CD4-positive, alpha-beta T cell treated with Interleukin-15 for 1 hour (primary cell): Measurements from ENCODE around the gene GALNT18.

Source experiments
- DNase-seq: peaks from one replicate; pipeline ENCODE4 v3.0.0-alpha.2; 2020

Gene GALNT18

DNA sequence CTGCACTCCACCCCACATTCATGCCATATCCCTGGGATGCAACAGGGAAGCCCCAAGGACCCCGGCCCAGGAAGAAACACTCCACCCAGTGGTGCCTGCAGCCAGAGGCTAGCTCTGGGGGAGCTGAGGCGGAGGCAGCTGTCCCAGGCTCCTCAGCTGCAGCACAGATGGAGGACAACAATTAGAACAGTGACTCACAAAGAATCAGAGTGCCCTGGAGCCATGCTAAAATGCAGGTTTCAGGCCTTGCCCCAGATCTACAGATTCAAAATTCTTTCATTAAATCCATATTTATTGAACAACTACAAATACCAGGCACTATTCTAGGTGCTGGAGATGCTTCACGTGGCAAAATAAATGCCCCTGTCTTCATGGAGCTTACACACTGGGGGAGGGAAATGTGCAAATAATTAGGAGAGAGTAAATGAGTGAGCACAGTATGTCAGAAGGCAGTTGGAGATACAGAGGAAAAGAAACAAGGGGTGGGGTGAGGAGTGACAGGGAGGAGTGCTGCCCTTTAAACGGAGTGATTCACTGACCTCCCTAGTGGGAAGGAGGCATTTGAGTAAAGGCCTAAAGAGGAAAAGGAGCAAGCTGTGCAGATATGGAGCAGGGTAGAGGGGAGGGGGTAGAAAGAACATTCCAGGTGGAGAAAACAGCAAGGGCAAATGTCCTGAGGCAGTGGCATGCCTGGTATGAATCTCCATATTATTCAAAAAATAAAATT is 195.4 kb downstream of the GALNT18 start:
- DNase-seq, result no peak

DNA sequence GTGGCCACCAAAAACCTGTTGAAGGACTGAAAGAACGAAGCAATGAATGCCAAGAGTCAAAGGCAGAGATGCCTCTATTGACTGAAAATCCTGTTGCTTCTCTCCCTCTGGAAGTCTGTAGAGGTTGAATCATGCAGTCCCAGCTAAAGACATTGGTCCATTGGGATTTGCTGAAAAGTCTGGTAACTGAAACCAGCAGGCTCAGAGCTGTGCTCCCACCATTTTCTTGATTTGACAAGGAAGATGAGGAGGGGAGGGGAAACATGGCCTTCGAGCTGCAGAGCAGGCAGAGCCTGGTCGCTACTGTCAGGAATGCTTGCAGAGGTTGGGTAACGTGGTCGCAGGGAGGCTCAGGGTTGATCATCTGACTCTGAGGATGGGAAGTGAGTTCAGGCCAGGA is 196.0 kb downstream of the GALNT18 start:
- no peak for DNase-seq

DNA sequence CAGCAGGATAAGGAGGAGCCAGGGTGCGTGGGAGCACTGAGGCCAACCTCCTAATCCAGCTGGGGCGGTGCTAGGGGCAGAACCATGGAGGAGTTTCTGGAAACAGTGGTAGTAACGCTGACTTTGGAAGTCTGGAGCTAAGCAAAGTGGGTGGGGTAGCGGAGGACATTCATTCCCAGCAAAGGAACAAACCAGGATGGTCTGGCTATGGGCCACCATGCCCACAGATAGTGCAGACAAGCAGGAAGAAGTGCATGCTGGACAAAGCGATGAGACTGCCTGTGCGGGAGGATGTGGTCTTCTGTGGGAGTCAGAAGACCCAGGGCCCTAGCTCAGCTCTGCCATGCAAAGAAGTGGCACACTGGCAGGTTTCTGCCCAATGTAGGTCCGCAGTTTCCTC is 197.1 kb downstream of the GALNT18 start:
- DNase-seq, result no peak

DNA sequence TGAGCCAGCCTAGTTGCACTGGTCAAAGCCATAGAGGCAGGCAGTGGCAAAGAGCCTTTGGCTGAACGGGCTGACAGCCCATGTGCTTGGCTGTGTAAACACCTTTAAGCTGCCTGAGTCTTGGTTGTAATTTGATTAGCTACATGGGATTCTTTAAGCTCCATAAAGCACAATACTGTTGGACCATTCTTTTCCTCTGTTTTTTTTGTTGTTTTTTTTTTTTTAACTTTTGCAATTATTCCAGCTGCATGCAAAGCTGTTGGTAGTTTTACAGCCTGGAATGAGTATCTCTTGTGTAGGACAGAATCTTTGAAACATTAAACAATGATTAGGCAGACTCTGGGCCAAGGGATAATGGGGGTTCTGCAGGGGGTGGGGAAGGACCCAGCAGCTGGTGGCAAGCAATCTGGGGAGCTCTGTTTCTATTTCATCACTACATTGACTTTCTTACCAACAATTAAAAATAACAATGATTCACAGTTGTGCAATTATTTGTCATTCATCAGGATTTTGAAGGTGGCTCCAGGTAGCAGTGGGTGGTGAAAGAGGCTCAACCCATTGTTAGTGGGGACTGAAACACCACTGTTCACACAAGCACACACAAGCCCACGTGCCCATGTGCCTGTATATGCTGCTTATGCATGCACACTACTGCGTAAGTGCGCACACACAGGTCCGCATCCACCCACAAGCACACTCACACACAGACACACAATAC is 199.2 kb downstream of the GALNT18 start:
- no peak for DNase-seq

DNA sequence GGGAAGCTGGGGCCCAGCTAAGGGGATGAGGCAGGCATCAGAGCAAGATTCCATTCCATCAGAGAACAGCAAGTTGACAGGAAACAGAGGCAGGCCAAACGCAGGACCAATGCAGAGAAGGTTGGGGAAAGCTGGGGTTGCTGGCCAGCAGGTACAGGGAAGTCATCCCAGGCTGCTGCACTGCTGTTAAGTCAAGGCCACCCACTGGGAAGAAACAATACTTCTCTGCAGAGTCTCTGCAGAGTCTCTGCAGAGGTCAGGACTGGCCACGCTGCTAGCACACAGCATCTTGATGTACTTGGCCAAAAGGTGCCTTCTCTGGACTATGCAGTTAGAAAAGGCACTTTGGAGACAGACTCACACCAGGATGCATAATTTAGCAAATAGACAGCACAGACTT is 200.3 kb downstream of the GALNT18 start:
- DNase-seq, result no peak

DNA sequence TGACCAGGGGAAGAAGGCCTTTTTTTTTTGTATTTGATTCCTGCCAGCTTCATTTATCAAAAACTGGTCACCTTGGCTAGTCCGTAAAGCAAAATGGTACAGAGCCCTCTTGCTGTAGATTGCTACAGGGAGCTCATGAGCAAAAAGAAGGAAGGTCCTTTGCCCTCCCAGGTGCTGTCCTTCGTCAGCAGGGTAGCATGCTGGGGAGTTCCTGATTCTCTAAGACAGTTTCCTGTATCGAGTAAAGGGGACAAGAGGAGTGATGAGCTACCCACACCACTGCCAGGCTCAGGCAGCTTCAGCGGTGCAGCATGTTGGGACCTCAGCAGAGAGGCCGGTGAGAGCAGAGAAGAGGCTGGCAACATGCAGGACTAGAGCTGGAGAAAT is 200.9 kb downstream of the GALNT18 start:
- DNase-seq, result no peak

DNA sequence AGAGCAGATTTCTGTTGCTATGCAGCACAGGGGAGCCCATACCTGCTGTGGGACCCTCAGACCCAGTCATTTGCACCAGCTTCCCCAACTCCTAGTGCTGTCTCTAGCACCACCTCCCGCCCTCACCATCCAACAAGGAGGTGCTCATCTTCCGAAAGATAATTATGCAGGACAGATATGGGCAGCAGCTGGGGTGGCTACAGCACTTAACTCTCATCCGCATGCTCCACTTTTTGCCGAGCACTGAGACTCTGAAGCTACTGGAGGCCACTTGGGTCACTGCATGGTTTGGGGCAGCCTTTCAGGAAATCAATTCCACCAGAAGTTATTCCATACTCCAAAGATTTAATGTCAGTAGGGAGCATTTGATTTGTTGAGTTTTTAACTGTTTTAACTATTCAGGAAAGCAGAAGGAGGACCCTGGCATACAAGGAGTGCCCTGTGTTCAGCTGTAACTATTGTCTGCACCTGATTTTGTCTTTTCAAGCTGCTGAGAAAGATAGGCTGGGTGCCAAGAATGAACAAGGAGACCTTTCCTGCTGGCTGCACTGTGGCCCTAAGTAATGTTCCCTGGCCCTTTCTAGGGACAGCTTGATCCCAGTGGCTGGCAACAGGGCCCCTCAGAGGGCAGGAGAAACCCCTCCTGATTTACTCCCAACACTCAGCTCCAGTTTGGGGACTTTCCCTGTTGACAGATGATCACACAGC is 201.5 kb downstream of the GALNT18 start:
- DNase-seq, result no peak

DNA sequence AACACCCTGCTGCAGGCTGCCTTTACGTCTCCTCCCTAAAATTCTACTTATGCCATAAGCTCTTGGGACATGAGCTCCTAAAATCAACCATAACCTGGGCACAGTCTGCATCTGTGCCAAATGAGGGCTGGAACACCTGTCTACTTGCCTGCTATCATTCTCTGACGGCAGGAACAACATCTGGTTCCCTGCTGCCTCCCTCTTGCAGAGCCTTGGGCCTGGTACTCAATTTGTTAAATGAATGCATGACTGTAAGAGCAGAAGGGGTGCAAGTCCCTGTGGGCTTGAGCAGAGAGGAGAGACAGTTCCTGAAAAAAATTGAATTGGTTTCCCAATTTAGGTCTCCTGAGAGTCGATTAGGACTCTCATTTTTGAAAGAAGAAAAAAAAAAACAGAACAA is 202.1 kb downstream of the GALNT18 start:
- DNase-seq, result no peak

DNA sequence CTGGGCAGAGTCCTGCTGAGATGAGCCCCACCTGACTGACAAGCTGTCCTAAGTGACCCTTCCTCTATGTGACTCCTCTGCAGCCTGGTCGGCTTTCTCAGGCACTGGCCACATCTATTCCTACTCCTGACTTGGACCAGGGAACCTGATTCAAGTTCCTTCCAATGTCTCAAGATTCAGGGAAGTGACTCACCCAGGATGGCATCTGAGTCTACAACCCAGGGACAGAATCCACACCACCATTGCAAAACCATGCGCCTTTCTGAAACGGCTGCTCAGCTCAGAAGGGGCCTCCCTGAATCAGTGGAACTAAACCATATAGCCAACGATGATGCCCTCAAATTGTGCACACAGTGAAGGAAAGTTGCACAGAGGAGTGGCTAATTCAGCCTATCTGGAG is 204.9 kb downstream of the GALNT18 start:
- DNase-seq, result no peak

DNA sequence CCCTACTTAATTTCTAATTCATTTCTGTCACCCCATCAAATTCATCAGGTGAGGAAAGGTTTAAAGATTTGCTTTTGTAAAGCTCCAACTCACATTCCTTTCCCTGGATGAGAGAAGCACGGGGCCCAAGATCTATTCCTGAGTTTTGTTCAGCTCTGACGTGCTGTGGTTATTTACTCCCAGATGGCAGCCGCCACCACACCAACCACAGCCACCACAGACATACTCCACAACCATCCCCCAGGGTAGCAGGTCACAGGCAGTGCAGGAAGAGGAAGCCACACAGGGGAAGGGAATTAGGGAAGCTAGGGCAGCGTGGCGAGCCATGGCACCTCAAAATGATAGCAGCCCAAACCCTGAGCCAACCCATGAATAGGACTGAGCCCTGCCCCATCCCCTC is 205.3 kb downstream of the GALNT18 start:
- peak; percentile 34 for DNase-seq

DNA sequence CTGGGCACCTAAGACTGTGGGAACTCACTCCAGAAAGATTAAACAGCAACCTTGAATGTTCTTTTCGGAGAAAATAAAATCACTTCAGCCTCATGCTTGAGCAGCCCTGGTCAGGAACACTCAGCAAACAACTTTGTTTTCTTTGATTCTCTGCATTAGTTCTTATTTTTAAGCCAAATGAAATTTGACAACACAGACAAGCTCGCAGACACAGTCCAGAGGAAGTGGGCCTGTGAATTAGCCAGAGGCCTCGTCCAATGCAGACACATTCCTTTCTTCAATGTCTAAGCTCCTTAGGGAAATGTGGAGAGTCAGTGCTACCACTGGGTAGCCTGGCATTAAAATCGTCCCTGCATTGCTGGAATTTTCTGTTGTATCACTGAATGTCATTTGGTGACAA is 205.9 kb downstream of the GALNT18 start:
- DNase-seq, result no peak

DNA sequence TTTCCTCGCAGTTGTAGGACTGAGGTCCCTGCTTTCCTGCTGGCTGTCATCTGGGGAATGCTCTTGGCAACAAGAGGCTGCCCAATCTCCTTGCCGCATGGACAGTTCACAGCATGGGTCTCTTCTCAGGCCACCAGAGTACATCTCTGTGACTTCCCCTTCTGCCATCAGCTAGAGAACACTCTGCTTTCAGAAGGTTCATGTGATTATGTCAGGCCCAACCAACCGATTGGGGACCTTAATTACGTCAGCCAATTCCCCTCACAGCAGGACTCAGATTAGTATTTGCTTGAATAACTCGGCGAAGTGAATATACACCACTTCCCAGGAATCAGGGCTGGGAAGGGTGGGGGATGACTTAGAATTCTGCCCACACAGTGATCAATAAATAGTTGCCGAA is 206.8 kb downstream of the GALNT18 start:
- DNase-seq, result no peak

DNA sequence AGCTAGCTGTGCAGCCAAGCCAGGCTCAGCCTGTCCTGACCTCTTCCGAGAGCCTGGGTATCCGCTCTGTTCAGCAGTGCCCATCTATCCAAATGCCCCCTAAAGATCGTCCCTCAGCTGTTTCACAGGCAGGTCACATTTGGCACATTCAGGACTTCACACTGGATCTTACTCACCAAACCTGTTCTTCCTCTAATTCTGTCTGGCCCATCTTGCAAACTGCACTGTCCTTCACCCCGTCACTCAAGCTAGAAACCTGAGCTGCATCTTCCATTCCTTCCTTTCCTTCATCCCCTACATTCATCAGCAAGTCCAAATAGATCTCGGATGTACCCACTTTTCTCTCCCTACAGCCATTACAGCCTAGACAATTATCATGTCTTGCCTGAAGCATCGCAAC is 208.0 kb downstream of the GALNT18 start:
- no peak for DNase-seq

DNA sequence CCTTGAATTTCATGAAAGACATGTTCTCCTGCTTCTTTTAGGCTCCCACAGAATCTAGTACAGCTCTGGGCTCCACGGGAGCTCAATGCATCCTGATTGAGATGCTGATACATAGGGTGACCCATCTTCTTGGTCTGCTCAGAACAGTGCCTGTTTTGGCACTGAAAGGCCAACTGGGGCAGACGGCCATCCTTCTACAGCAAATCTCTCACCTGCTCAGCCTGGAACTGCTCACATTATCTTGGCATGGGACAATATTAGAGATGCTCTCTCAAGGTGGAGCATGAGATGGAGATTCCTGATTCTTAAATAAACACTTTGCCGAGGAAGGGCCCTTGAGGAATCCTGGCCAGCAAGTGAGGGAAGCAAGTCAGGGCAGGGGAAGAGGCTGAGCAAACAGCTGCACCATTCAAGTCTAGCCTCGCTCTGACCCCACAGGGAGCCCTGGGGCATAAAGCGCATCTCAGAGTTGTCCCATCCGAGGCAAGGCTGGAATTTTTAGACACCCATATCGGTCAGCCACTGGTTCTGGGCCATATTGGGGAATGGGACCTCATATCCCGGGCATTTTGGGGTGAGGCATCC is 210.3 kb downstream of the GALNT18 start:
- no peak for DNase-seq

DNA sequence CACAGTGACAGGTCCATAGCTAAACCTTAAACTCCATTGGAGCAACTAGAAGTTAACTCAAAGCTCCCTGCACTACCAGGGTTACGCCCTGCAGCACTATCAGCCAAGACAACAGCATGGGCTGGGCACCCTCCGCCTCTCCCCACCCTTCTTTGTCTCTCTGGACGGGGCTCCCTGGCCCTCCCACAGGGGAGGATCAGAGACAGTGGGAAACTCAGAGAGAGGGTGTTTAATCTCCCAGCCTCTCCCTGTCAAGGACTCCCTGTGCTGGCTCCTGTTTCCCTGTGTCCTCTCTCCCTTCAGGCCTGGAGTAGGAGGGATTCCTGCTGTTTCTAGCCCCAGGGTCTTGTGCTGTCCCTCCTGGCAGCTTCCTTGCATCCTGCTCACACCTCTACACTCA is 211.9 kb downstream of the GALNT18 start:
- DNase-seq, result no peak

DNA sequence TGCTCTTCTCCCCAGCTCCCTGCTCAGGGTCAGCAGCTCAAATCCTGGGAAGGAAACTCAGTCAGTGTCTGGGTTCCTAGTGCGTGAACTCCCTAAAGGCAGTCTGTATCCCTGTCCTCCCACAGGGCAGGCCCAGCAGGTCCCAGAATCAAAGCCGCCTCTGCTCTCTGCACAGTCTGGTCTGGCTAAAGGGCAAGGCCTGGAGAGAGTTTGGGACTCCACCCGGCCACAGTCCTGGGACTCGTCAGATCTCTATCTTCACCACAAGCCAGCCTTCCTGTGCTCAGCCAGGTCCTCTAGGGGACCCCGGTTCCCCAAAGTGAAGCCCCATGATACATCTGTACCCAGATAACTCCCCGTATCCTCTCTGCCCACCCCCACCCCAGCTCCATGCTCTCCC is 212.6 kb downstream of the GALNT18 start:
- DNase-seq, result no peak

DNA sequence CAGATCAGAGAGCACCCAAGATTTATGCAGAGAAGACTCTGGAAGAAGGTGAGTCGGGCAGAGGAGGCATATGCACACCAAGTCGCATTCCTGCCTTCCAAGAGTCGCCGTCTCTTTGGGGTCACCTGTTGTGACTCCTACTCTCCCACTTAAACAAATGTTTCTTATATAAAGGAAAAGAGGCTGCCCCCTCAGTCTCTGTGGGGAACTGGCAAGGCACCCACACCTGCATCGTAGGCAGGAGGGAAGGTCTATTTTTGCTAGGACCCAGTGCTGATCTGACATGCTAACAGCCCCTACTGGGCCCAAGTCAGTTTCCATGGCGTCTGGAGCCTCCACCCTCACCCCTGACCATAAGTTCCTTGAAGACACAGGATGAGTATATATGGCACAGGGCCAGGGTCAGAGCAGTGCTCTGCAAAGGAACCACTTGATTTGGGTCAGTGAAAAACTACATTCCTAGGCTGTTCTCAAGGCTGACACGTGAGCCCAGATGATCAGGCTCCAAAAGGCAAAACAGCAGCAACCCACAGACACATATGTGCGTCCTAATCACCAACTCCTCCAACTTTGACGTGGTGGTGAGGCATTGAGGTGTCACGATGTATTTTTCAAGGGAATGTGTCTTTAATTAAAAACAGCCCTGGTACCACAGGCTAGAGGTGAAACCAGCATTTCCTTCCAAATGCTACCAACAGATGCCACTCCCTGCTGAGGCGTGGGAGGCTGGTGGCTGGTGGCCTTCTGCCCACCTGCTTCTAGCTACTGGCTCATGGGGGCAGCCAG is 213.2 kb downstream of the GALNT18 start:
- DNase-seq, result no peak

DNA sequence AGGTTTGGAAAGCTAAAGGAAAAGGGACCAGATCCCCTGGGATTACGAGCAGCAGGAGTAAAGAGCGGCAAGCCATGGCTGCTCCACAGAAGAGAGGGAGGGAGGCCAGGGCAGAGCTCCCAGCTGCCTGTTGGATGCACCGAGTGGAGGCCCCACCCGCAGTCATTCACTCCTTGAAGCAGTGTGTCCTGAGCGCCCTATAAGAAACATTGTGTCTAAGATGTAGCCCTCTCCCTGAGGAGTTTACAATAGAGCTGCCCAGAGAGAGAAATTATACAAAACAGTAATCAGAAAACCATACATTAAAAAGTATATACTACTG is 214.1 kb downstream of the GALNT18 start:
- no peak for DNase-seq

DNA sequence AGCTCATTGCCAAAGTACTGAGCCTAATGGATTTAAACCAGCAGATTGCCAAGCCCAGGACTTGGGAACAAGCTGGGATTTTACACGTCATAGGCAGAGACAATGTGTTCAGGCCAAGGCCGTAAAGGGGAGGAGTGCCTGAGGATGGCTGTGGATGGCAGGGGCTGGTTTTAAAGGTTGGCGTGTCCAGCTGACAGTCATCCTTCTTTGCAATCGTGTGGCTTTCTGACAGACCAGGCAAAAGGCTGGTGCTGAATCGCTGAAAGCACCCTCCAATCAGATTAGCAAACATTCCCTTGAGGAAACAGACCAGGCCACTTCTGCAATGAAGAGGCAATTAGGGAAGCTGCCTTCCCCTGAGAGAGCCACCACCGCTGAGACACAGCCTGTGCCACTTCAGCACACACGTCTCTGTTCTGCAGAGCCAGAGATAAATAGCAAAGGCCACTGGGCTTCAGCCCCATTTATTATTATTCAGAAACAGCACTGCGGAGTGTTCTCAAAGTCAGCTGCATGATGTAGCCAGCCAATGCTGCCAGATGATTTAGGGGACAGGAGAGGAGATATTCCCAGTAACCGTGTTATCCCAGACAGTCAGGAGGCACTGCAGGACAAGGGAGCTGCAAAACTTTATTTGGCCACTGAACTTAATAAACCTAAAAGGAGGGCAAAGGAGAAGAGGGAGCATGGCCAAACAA is 214.6 kb downstream of the GALNT18 start:
- no peak for DNase-seq

DNA sequence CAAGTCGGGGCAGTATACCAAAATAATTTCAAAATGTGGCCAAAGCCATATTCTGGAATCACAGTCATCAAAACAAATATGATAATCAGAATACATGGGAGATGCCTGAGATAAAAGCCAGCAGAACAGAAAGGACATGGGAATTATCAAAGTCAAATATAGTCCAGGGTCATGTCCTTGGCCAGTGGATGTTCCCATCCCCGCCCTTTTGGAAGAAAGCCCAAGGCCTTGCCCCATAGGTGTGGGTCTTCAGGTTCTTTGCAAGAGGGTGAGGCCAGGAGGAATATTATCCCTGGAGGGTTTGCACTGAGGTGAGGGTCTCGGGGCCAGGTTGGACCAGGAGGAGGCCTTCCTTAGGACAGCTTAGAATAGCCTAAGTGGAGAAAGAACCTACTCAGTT is 215.2 kb downstream of the GALNT18 start:
- DNase-seq, result no peak

DNA sequence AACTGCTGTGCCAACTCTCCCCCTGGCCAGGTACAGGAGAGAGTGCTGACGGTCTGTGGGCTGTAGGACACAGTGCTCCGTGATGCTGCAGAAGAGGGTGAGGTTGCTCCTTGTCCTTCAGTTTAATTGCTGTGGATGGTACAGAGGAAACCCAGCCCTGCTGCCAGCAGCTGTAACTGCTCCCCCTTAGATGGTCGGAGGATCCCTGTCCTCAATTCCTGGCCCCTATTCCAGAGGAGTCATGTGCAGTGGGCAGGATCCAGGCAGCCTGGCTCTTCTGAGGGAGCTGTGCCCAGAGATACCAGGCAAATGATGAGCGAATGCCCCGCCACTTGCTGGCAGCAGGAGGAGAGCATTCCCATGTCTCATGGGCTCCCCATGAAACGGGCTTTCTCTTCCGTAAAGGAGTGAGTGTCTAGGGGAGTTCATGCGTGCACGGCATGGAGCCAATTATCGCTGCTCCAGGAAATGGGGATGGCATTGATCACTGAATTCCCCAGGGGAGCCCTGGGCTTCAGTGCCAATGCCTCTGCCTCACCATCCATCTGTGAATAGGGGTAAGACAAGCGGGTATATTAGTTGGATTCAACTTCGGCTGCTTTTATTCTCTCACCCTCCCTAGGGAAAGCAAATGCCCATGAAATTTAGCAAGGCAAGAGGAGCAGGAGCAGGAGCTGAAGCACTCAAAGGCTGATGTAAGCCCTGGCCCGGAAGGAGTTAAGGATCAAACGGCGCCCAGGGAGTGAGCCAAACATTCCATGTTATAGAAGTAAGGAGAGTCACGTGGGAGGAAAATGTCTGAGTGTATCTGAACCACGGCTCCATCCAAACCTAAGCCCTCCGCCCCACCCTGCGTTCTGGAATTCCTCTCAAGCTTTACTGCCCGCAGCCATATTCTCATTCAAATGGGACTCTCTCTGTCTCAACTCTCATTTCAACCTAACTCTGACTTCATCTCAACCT is 217.8 kb downstream of the GALNT18 start:
- no peak for DNase-seq
